Spinal cord (tissue), 10 donors: Measurements from ENCODE around the gene TRPM3. TPM values are rescaled to one million over a fixed set of nuclear protein-coding genes. Genes with fewer than 3 reads are reported as not detected.

Experiments
- DNase-seq, 6 donors: peaks; one replicate each; pipeline versions ENCODE4 v3.0.0 to v3.0.0-alpha.2; 2013 to 2015; ENCODE audit warnings: low spot score in 6 of 6, low read depth in 4 of 6
- H3K27ac ChIP-seq: one replicate; pipeline ENCODE4 v1.5.1; 2013; ENCODE audit warnings: low read depth, low read length, control low read depth
- H3K27me3 ChIP-seq: one replicate; pipeline ENCODE4 v1.6.1; 2013; ENCODE audit warnings: low read length; ENCODE audit not compliant: control insufficient read depth, insufficient read depth
- H3K36me3 ChIP-seq: one replicate; pipeline ENCODE4 v1.6.1; 2013; ENCODE audit warnings: low read length; ENCODE audit not compliant: control insufficient read depth, insufficient read depth
- H3K4me1 ChIP-seq: one replicate; pipeline ENCODE4 v1.6.1; 2013; ENCODE audit warnings: low read length; ENCODE audit not compliant: control insufficient read depth, insufficient read depth
- H3K4me3 ChIP-seq: one replicate; pipeline ENCODE4 v1.5.1; 2013; ENCODE audit warnings: low read depth, low read length, control low read depth
- H3K9me3 ChIP-seq: one replicate; pipeline ENCODE4 v1.6.1; 2013; ENCODE audit warnings: low read length; ENCODE audit not compliant: control insufficient read depth, insufficient read depth
- WGBS: methylation state at CpG from one replicate; pipeline ENCODE4 v1.1.5; 2013; ENCODE audit warnings: missing lambda C conversion rate; ENCODE audit not compliant: insufficient coverage; 5-methylcytosine and 5-hydroxymethylcytosine counted together
- polyA plus RNA-seq, 2 donors: library from polyadenylated mRNA; unstranded; fragments of 120-200 nt; gene quantifications; one replicate each; pipeline ENCODE4 v1.2.1, GENCODE V29; 2013; ENCODE audit not compliant: insufficient read length in 2 of 2
- total RNA-seq, 2 donors: library from RNA; depleted of rRNA in 1 of 2; stranded (reverse); fragments of 120-200 nt in 1 of 2; fragments of >200 nt in 1 of 2; gene quantifications; one replicate each; pipeline versions ENCODE4 v1.2.3 to v1.2.4, GENCODE V29; 2013 to 2014
- donor health status: healthy.

TRPM3 gene
- total and polyA plus RNA-seq, 4 donors, result 16.7 to 198 (median 37.6) TPM

GRCh38 chr9:70603020-70603411 lies 518.4 kb downstream of the TRPM3 start:
- Histone ChIP-seq H3K27ac (no peak overlapping the region), H3K4me1 (peaks cover 17% of the 10 kb centered on the region), H3K36me3 (no peaks in the 10 kb centered on the region), H3K27me3 (no peaks in the 10 kb centered on the region), H3K9me3 (no peaks in the 10 kb centered on the region), H3K4me3 (no peak overlapping the region)
- 94% methylated on average over 2 of the region's 6 CpGs for WGBS
- DNase-seq, result no peak

- no peak overlapping the region for H3K4me3 ChIP-seq
- peak; percentile 59 to 96 (median 72) for DNase-seq
Observed at GRCh38 chr9:70602321-70603019, 519.0 kb downstream of the TRPM3 start.

GRCh38 chr9:70601000-70601951 lies 520.1 kb downstream of the TRPM3 start:
- 15% methylated on average over 30 of the region's 31 CpGs for WGBS
- Histone ChIP-seq H3K4me1 (peaks cover 17% of the 10 kb centered on the region), H3K27me3 (no peaks in the 10 kb centered on the region), H3K4me3 (no peak overlapping the region), H3K27ac (peak overlapping the region; percentile 85), H3K9me3 (no peaks in the 10 kb centered on the region), H3K36me3 (no peaks in the 10 kb centered on the region)
- DNase-seq, result peak; percentile 83 to 99 (median 90)

More at GRCh38 chr9:70602321-70603019, 519.0 kb downstream of the TRPM3 start:
- H3K27me3 ChIP-seq, result no peaks in the 10 kb centered on the region
- H3K27ac ChIP-seq, result peak overlapping the region; percentile 85
- peaks cover 17% of the 10 kb centered on the region for H3K4me1 ChIP-seq
- no peaks in the 10 kb centered on the region for H3K36me3 ChIP-seq
- whole genome bisulfite sequencing, result 79% methylated on average over 2 of the region's 5 CpGs
- H3K9me3 ChIP-seq, result no peaks in the 10 kb centered on the region

GRCh38 chr9:70600506-70600905 lies 520.9 kb downstream of the TRPM3 start:
- Histone ChIP-seq H3K4me3 (no peak overlapping the region), H3K4me1 (peaks cover 17% of the 10 kb centered on the region), H3K9me3 (no peaks in the 10 kb centered on the region), H3K27me3 (no peaks in the 10 kb centered on the region), H3K36me3 (no peaks in the 10 kb centered on the region), H3K27ac (peak overlapping the region; percentile 85)
- no CpG with 5 or more reads among the region's 1 CpG for WGBS
- peak in 1 of 6 donors; percentile 33 for DNase-seq

- Histone ChIP-seq H3K27me3 (no peaks in the 10 kb centered on the region), H3K9me3 (no peaks in the 10 kb centered on the region), H3K36me3 (no peaks in the 10 kb centered on the region), H3K4me3 (no peak overlapping the region), H3K4me1 (peaks cover 17% of the 10 kb centered on the region), H3K27ac (no peak overlapping the region)
- DNase-seq, result no peak
Observed at GRCh38 chr9:70597886-70598285, 523.5 kb downstream of the TRPM3 start.

- H3K27me3 ChIP-seq, result no peaks in the 10 kb centered on the region
- no peak overlapping the region for H3K27ac ChIP-seq
- H3K9me3 ChIP-seq, result no peaks in the 10 kb centered on the region
- no peak for DNase-seq
- no peaks in the 10 kb centered on the region for H3K4me1 ChIP-seq
- WGBS, result no CpG with 5 or more reads among the region's 4 CpGs
- no peaks in the 10 kb centered on the region for H3K36me3 ChIP-seq
- no peak overlapping the region for H3K4me3 ChIP-seq
Observed at GRCh38 chr9:70595211-70595610, 526.2 kb downstream of the TRPM3 start.

- Histone ChIP-seq H3K9me3 (no peaks in the 10 kb centered on the region), H3K4me1 (no peaks in the 10 kb centered on the region), H3K36me3 (no peaks in the 10 kb centered on the region), H3K27me3 (no peaks in the 10 kb centered on the region), H3K27ac (no peak overlapping the region), H3K4me3 (no peak overlapping the region)
- no CpG with 5 or more reads among the region's 2 CpGs for WGBS
- peak in 1 of 6 donors; percentile 36 for DNase-seq
Observed at GRCh38 chr9:70594386-70594944, 527.0 kb downstream of the TRPM3 start.

GRCh38 chr9:70593241-70593640 lies 528.2 kb downstream of the TRPM3 start:
- no peaks in the 10 kb centered on the region for H3K27me3 ChIP-seq
- H3K4me3 ChIP-seq, result no peak overlapping the region
- H3K36me3 ChIP-seq, result no peaks in the 10 kb centered on the region
- H3K4me1 ChIP-seq, result peaks cover 4% of the 10 kb centered on the region
- DNase-seq, result no peak
- no peak overlapping the region for H3K27ac ChIP-seq
- no peaks in the 10 kb centered on the region for H3K9me3 ChIP-seq

GRCh38 chr9:70590315-70590677 lies 531.1 kb downstream of the TRPM3 start:
- H3K27ac ChIP-seq, result peak overlapping the region; percentile 59

More at GRCh38 chr9:70590315-70590677, 531.1 kb downstream of the TRPM3 start:
- Histone ChIP-seq H3K4me3 (no peak overlapping the region), H3K9me3 (no peaks in the 10 kb centered on the region), H3K36me3 (no peaks in the 10 kb centered on the region), H3K27me3 (no peaks in the 10 kb centered on the region), H3K4me1 (peaks cover 7% of the 10 kb centered on the region)
- WGBS, result no CpG with 5 or more reads among the region's 3 CpGs
- DNase-seq, result no peak
